ENCODE measurements around the gene TBATA. TPM values are rescaled to one million over a fixed set of nuclear protein-coding genes. Genes with fewer than 3 reads are reported as not detected.

The TBATA gene
- total RNA-seq, 1 donor from 2014 or later, result not detected

DNA sequence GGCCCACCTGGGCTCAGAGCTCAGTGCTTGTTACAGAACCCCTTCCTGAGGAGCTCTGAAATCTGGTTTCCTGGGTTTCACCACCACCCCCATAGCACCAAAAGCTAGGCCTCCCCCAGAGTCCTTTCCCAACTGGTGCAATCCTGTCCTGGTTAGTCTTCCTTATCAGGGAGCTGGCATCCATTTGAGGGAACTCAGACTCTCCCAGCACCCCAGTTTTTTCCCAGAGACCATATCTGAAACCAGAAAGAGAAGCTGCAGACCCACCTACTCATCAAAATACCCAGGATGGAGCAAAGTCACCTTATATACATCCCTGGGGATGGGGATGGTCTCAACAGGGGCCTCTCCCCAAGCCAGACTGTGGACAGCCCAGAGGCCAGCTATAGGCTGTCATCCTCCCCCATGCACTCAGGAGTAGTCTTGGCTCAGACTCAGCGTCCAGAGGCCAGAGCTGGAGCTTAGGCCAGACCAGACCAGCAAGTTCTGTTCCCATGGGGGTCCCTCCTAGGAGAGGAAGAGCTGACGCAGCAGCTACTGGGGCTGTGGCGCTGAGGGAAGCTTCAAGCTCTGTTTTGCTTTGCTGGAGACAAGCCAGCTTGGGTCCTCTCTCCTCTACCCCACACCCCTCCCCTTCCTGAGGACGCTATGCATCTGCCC lies 3.0 kb downstream of the TBATA start:
- no peaks in the 10 kb centered on the region for H3K36me3 Mint-ChIP-seq (ENCODE audit: low read depth)
- no peaks in the 10 kb centered on the region for H3K9me3 Mint-ChIP-seq (ENCODE audit: low read depth)
- H3K4me1 Mint-ChIP-seq (ENCODE audit: low read depth), result peaks cover 5% of the 10 kb centered on the region
- H3K27ac Mint-ChIP-seq (ENCODE audit: unreplicated experiment), result no peak overlapping the region
- TF ChIP-seq CTCF (IDR thresholded peaks at IDR 0.05), result no peak
- no peak overlapping the region for H3K4me3 Mint-ChIP-seq (ENCODE audit: unreplicated experiment)
- no peaks in the 10 kb centered on the region for H3K27me3 Mint-ChIP-seq (ENCODE audit: low read depth)
- no peak for DNase-seq (ENCODE audit: low spot score)

DNA sequence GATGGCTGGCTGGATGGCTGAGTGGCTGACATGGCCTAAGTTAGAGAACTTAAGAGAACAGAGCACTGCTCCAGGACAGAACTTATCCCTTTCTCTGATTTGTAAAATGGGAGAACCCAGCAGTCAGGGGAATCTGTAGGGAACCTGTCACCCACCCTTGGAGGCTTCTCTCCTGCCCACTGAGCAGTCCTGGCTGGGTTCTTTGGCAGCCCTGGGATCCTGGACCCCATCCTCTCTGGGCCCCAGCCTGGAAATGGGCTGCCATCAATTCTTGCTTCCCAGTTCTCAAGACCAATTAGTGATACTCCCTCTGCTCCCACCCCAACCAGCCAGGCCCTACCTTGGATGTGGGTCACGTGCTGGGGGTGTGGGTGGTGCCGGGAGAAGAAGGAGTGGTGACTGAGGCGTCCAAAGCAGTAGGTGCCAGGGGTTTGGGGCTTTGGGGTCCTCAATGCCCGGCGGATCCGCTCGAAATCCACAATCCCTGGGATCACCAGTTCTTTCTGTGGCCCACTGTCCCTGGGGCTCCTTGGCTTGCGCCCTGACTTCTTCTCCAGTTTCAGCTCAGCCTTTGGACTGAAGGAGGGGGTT lies 3.6 kb downstream of the TBATA start:
- no peak for DNase-seq (ENCODE audit: low spot score)
- no peak for TF ChIP-seq CTCF (IDR thresholded peaks at IDR 0.05)
- H3K4me1 Mint-ChIP-seq (ENCODE audit: low read depth), result no peaks in the 10 kb centered on the region
- no peak overlapping the region for H3K4me3 Mint-ChIP-seq (ENCODE audit: unreplicated experiment)
- H3K27ac Mint-ChIP-seq (ENCODE audit: unreplicated experiment), result no peak overlapping the region
- no peaks in the 10 kb centered on the region for H3K36me3 Mint-ChIP-seq (ENCODE audit: low read depth)
- H3K9me3 Mint-ChIP-seq (ENCODE audit: low read depth), result no peaks in the 10 kb centered on the region
- no peaks in the 10 kb centered on the region for H3K27me3 Mint-ChIP-seq (ENCODE audit: low read depth)

- Mint-ChIP-seq H3K9me3 (ENCODE audit: low read depth) (no peaks in the 10 kb centered on the region), H3K27ac (ENCODE audit: unreplicated experiment) (no peak overlapping the region), H3K27me3 (ENCODE audit: low read depth) (no peaks in the 10 kb centered on the region), H3K4me3 (ENCODE audit: unreplicated experiment) (no peak overlapping the region), H3K36me3 (ENCODE audit: low read depth) (no peaks in the 10 kb centered on the region), H3K4me1 (ENCODE audit: low read depth) (no peaks in the 10 kb centered on the region)
- TF ChIP-seq CTCF (IDR thresholded peaks at IDR 0.05), result no peak
- DNase-seq (ENCODE audit: low spot score), result no peak
These were observed 4.4 kb downstream of the TBATA start for GRCh38 chr10:70780772-70781171.

DNA sequence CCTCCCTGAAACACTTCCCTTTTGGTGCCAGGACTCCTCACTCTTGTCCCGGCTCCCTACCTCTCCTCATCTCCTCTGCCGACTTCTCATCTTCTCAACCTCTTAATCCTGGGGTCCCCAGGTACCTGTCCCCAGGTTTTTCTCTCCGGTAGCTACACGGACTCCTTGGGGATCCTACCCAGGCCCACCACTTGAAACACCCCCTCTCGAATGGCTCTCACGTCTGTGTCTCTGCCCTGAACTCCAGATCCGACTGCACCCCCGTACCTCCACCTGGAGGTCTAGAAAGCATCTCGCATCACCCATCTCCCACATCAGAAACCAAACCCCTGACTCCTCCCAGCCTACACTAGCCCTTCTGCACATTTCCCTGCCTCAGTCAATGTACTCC lies 4.8 kb downstream of the TBATA start:
- no peak for DNase-seq (ENCODE audit: low spot score)
- no peaks in the 10 kb centered on the region for H3K9me3 Mint-ChIP-seq (ENCODE audit: low read depth)
- H3K4me1 Mint-ChIP-seq (ENCODE audit: low read depth), result no peaks in the 10 kb centered on the region

More for the DNA sequence above, 4.8 kb downstream of the TBATA start:
- Mint-ChIP-seq H3K27me3 (ENCODE audit: low read depth) (no peaks in the 10 kb centered on the region), H3K27ac (ENCODE audit: unreplicated experiment) (no peak overlapping the region), H3K36me3 (ENCODE audit: low read depth) (no peaks in the 10 kb centered on the region), H3K4me3 (ENCODE audit: unreplicated experiment) (no peak overlapping the region)
- no peak for TF ChIP-seq CTCF (IDR thresholded peaks at IDR 0.05)

All from chondrocyte (in vitro differentiated cells).